VCaP (cell line): ENCODE data around the gene HNF1B.

Experiments used
- H3K27ac ChIP-seq: fragments of 450-650 bp; 2 replicates; pipeline ENCODE4 v1.5.1; 2017
- TF ChIP-seq, protein P1 (sequence below): fragments of 450-650 bp; conservative IDR thresholded peaks from 2 replicates; pipeline ENCODE4 v1.5.1; 2017; ENCODE audit warnings: mild to moderate bottlenecking, moderate library complexity

HNF1B gene

DNA sequence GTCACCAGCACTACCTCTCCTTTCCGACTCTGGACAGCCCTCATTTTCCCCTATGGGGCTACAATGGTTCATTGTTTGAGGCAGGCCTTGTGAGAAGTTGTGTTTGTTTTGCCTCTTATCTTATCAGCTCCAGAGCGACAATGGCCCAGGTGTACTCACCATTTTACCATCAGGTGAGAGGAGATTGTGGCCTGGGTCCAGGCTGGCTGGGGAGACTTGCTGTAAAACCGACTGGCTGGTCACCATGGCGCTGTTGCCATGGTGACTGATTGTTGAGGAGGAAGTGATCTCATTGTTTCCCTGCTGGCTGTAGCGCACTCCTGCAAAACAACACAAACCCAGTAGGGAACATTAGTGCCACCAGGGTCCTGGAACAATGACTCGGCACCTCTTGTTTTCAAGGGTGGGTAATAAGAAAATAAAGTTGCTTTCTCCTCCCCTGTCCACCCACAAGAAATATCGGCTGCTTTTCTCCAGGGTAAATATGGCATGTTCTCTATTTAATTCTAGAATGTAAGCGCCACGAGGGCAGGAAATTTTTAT is 34.4 kb downstream of the HNF1B start:
- H3K27ac ChIP-seq = peak overlapping the region; percentile 97
- TF ChIP-seq, protein P1, sequence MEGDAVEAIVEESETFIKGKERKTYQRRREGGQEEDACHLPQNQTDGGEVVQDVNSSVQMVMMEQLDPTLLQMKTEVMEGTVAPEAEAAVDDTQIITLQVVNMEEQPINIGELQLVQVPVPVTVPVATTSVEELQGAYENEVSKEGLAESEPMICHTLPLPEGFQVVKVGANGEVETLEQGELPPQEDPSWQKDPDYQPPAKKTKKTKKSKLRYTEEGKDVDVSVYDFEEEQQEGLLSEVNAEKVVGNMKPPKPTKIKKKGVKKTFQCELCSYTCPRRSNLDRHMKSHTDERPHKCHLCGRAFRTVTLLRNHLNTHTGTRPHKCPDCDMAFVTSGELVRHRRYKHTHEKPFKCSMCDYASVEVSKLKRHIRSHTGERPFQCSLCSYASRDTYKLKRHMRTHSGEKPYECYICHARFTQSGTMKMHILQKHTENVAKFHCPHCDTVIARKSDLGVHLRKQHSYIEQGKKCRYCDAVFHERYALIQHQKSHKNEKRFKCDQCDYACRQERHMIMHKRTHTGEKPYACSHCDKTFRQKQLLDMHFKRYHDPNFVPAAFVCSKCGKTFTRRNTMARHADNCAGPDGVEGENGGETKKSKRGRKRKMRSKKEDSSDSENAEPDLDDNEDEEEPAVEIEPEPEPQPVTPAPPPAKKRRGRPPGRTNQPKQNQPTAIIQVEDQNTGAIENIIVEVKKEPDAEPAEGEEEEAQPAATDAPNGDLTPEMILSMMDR = no peak; the same call in 1 of the 2 replicates

DNA sequence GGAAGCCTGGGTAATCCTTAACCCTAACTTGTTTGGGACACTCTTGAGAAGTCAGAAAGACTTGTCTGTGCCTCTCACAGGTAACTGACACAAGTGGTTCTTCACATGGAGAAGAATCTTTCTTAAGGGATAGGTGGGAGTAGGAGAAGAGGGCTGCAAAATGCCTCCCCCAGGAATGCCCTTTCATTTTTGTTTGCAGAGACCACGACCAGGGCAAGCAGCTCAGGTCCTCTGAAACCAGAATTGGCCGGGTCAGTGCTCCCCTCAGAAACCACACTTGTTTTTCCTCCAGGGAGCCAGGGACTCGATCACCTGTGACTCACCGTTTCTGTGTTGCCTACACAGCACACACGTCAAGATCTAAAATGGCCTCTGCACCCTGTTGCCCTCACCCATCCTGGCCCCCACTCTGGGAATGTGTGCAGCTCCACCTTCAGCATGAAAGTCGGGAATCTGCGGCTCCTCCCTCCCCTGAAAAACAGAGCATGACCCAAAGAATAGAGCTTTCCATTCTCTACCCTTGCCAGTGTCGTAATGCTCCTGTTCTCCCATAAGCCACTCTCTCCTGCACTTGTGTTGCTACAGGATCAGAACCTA is 36.1 kb downstream of the HNF1B start:
- TF ChIP-seq, protein P1 = no peak
- peak overlapping the region; percentile 97; the same call in 1 of the 2 replicates for H3K27ac ChIP-seq

DNA sequence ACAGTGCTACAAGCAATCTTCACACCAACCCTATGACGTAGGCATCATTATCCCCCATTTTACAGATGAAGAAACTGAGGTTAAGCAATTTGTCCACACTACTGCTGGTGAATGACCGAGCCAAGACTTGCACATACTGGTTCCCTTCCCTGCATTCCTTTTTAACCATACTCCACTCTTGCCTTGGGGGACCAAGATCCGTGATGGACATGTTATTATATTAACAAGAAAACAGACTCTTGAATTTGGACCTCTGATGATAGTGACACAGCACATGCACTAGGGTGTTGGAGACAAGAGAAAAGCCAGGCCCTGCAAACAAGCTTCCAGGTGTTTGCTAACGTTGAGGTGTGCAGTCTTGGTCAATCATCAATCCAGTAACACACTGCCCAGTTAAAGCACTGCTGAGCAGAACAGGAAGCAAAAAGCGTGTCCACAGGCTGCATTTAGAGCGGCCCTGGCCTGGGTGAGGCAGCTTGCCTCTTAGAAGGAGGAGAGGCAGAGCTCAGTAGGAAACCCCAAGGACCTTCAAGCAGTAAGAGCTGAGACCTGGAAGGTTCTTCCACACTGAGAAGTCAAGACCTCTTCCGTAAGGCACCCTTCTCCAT is 36.7 kb downstream of the HNF1B start:
- TF ChIP-seq, protein P1 = no peak
- peak overlapping the region; percentile 97; the same call in 1 of the 2 replicates for H3K27ac ChIP-seq

DNA sequence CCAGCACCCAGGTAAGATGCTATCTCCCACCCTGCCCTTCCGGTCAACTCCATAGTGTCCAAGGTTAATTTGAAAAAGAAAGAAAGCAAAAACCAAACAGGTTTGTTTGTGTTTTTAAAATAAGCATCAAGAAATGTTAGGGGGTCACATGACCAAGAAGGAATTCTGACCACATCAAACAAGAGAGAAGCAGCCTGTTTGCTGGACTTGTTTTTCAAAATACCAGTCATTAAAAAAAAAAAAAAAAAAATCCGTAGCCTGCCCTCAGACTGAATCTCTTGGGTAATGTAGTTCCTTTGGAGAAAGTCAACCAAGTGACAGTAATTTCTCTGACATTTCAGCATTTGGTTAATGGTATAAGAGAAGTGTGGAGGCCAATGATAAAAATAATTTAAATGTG is 38.4 kb downstream of the HNF1B start:
- TF ChIP-seq, protein P1 = no peak
- H3K27ac ChIP-seq = no peak overlapping the region

DNA sequence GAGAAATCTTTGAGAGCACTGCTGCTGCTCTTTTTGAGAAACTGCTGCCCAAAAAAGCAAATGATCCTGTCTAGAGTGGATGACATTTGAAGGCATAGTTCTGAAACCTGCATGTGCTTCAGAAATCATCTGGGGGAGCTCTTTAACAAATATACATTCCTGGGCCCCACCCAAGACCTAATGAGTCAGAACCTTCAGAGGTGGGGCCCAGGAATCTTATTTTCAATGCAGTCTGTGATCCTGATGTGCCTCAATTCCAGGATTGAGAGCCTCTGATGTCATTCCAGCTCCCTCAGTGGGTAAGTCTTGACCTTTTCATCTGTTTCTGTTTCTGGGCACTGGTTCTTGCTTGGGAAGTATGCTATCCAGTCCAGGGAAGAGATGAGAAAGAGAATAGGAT is 42.3 kb downstream of the HNF1B start:
- TF ChIP-seq, protein P1 = no peak
- H3K27ac ChIP-seq = peak overlapping the region; percentile 2; the same call in 1 of the 2 replicates

DNA sequence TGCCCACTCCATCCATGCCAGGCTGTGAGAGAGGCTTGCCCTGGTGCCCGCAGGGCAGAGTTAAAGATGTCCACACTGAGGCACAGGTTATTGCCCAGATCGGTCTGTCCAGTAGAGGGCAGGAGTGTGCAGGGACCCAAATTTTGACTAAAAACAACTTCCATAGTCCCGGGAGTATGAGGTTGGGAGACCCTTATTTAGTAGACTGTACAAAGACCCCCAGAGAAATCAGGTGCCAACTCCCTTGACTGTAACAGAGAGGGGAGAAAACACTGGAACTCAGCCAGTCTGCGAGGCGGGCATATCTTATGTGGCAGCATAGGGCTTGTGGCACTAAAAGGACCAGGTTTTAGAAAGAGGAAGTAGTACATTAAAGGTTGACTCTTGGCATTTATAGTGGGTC is 43.4 kb downstream of the HNF1B start:
- peak overlapping the region; percentile 2; the same call in 1 of the 2 replicates for H3K27ac ChIP-seq
- TF ChIP-seq, protein P1 = peak; percentile 98

DNA sequence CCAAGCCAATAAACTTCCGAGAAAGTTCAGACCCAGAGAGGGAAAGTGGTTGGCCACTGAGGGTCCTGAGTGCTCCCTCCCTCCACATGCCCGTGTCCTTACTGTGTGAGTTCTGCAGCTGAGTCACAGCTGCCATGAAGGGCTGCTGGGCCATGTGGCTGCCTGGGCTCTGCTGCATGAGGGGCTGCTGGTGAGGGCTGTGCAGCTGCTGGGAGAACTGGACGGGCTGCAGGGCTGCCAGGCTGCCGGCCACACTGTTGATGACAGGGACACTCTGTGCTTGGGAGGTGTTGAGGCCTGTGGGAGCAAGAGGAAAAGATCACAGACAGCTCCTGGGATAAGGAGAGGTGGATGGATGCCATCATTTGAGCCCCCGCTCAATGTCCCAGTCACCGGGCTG is 44.0 kb downstream of the HNF1B start:
- no peak overlapping the region for H3K27ac ChIP-seq
- TF ChIP-seq, protein P1 = no peak
